ENCODE measurements around the gene AGAP2. TPM values are rescaled to one million over a fixed set of nuclear protein-coding genes. Genes with fewer than 3 reads are reported as not detected.

The AGAP2 gene
- total RNA-seq, 1 experiment from 2014 or later = 5.3 TPM

GRCh38 chr12:57707250-57707649 is 31.3 kb downstream of the AGAP2 start:
- H3K4ac ChIP-seq (ENCODE audit: low read depth, low read length) = no peak overlapping the region
- no peak overlapping the region for H2BK5ac ChIP-seq (ENCODE audit: insufficient read length, low read length)
- no peak overlapping the region for H3K18ac ChIP-seq (ENCODE audit: insufficient read length, low read depth, low read length)
- no peak overlapping the region for H2BK120ac ChIP-seq (ENCODE audit: low read depth, low read length, poor library complexity, severe bottlenecking)
- H2BK15ac ChIP-seq (ENCODE audit: low read depth, low read length) = no peak overlapping the region
- H3K4me1 Mint-ChIP-seq = no peaks in the 10 kb centered on the region
- H4K8ac ChIP-seq (replicated peaks; ENCODE audit: insufficient read length, low read depth, low read length) = no peak overlapping the region
- no peaks in the 10 kb centered on the region for H3K79me1 ChIP-seq (ENCODE audit: insufficient read depth, low read depth, low read length, poor library complexity, severe bottlenecking)
- H3K56ac ChIP-seq (ENCODE audit: insufficient read length, low read depth, low read length) = no peak overlapping the region
- H3K27ac Mint-ChIP-seq = no peak overlapping the region
- H3K9ac ChIP-seq (ENCODE audit: extremely low read depth, insufficient read length, low read length) = no peak overlapping the region
- no peak overlapping the region for H2AFZ ChIP-seq (ENCODE audit: low read length)
- no peak for TF ChIP-seq CTCF (conservative IDR thresholded peaks at IDR 0.05)
- H3T11ph ChIP-seq (ENCODE audit: low read length) = no peak overlapping the region
- H3K36me3 Mint-ChIP-seq (ENCODE audit: insufficient read depth in 1 of 3, low read depth in 3 of 3) = peaks cover 13 to 29% (median 15%) of the 10 kb centered on the region in 3 experiments
- H3K4me1 ChIP-seq (ENCODE audit: insufficient read depth, low read length) = no peaks in the 10 kb centered on the region
- H3K79me2 ChIP-seq (ENCODE audit: insufficient read depth, low read length) = no peaks in the 10 kb centered on the region
- no peaks in the 10 kb centered on the region for H4K20me1 ChIP-seq (ENCODE audit: control insufficient read depth, insufficient read depth, insufficient read length)
- no peak overlapping the region for H3K27ac ChIP-seq (ENCODE audit: insufficient read length, low read depth, low read length)
- no peaks in the 10 kb centered on the region for H3K27me3 ChIP-seq (ENCODE audit: insufficient read depth, low read length)
- no peaks in the 10 kb centered on the region for H3K27me3 Mint-ChIP-seq (ENCODE audit: low read depth)
- no peak overlapping the region for H2AK5ac ChIP-seq (ENCODE audit: insufficient read length, low read length)
- H3K23ac ChIP-seq (ENCODE audit: insufficient read length, low read depth, low read length) = no peak overlapping the region
- peaks cover 0 to 3% of the 10 kb centered on the region in 2 experiments; a peak in 2 of 5 replicates for H3K9me3 Mint-ChIP-seq
- H2BK20ac ChIP-seq (ENCODE audit: low read depth, low read length, poor library complexity, severe bottlenecking) = no peak overlapping the region
- no peaks in the 10 kb centered on the region for H3K9me3 ChIP-seq (ENCODE audit: control insufficient read depth, low read depth, low read length)
- no CpG with 5 or more reads among the region's 3 CpGs for WGBS (ENCODE audit: extremely low coverage, insufficient read length, low lambda C conversion rate)
- no peak overlapping the region for H3K4me3 Mint-ChIP-seq
- H3K14ac ChIP-seq (ENCODE audit: insufficient read depth, low read length) = no peak overlapping the region
- H3K4me2 ChIP-seq (ENCODE audit: insufficient read depth, insufficient read length, low read length) = no peak overlapping the region
- no peaks in the 10 kb centered on the region for H3K23me2 ChIP-seq (ENCODE audit: insufficient read length, low read depth, low read length, poor library complexity, severe bottlenecking)
- H2BK12ac ChIP-seq (ENCODE audit: insufficient read length, low read depth, low read length) = no peak overlapping the region
- H4K5ac ChIP-seq (ENCODE audit: insufficient read length, low read depth, low read length) = no peak overlapping the region
- H4K91ac ChIP-seq (ENCODE audit: insufficient read length, low read depth, low read length) = no peak overlapping the region
- DNase-seq = no peak

All from H9 (cell line).